PC-9 (cell line): ENCODE measurements around the gene PHC3.

Source experiments
- CTCF ChIP-seq: fragments of 200-600 bp; sonication (generic); conservative IDR thresholded peaks from 2 replicates; pipeline ENCODE4 v1.6.1; 2017; ENCODE audit warnings: mixed run types, antibody characterized with exemption, mild to moderate bottlenecking, moderate library complexity
- EZH2 ChIP-seq: fragments of 200-600 bp; sonication (generic); IDR thresholded peaks from 2 replicates; pipeline ENCODE4 v1.8.0; 2017; ENCODE audit warnings: antibody characterized with exemption, low read depth

GRCh38 chr3:170221924-170222646, 40.6 kb upstream of the PHC3 start, which contains the start of gene PRKCI:
- TF ChIP-seq CTCF (no peak), EZH2 (no peak)
